ENCODE results near the gene CHST6. TPM values are rescaled to one million over a fixed set of nuclear protein-coding genes. Genes with fewer than 3 reads are reported as not detected.

The CHST6 gene
- total RNA-seq, 1 donor = not detected

DNA sequence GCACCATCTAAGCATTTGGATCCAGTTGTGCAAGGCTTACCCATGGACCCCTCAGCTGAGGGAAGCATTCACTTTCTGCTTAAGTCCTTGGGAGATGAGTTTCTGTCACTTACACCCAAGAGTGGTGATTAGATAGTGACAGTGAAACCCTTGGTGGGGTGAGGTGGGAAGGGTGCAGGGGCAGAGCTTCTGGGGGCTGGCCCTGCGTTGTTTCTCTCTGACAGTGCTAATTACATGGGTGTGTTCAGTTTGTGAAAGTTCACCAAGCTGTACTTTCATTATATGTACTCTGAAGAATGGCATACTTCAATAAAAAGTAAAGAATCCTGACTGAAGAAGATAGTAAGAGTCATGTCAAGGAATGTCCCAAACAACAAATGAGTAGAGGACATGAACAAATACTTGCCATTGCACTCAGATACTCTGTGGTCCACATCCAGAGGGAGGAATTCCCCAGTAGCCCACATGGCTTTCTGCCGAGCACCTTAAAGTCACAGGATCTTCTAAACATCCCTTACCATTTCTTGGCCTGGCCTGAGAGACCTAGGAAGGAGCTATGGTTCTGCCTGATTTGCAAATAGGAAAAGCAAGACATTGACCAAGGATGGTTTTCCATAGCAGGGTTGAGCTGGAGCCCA lies 8.4 kb downstream of the CHST6 start:
- no peaks in the 10 kb centered on the region for H3K4me1 ChIP-seq (ENCODE audit: insufficient read depth, low read length)
- no peaks in the 10 kb centered on the region for H3K27me3 ChIP-seq (ENCODE audit: insufficient read depth, low read length)
- H3K4me3 ChIP-seq (ENCODE audit: low read length) = no peak overlapping the region
- no peaks in the 10 kb centered on the region for H3K9me3 ChIP-seq (ENCODE audit: low read depth, low read length)

DNA sequence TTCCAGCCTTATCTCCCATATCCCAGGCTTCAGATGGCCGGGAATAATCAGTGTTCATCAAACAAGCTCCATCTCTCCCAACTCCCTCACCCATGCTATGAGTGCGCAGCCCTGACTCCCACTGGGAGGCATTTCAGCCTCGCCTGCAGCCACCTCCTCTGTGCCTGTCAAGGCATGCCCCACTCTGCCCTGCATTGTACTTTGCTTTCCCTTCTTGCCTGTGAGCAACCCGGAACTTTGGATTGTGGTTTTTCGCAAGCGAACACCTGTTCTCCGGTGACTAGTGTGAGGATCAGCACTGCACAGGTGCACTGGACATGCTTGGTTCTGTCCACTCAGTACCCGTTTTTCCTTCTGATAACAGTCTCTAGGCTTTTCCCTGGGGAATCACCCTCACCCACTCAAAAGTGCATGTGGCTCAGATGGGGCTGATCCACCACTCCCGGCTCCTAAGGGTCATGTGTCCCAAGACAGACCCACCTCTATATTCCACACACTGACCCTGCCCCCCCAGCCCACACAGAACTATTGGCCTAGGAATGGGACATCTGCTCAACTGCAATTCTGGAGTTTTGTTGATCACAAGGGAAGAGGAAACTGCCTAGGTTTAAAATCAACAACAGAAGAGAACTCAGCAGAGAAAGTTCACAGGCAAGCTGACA lies 9.1 kb downstream of the CHST6 start:
- Histone ChIP-seq H3K9me3 (ENCODE audit: low read depth, low read length) (no peaks in the 10 kb centered on the region), H3K4me1 (ENCODE audit: insufficient read depth, low read length) (no peaks in the 10 kb centered on the region), H3K27me3 (ENCODE audit: insufficient read depth, low read length) (no peaks in the 10 kb centered on the region), H3K4me3 (ENCODE audit: low read length) (no peak overlapping the region)

DNA sequence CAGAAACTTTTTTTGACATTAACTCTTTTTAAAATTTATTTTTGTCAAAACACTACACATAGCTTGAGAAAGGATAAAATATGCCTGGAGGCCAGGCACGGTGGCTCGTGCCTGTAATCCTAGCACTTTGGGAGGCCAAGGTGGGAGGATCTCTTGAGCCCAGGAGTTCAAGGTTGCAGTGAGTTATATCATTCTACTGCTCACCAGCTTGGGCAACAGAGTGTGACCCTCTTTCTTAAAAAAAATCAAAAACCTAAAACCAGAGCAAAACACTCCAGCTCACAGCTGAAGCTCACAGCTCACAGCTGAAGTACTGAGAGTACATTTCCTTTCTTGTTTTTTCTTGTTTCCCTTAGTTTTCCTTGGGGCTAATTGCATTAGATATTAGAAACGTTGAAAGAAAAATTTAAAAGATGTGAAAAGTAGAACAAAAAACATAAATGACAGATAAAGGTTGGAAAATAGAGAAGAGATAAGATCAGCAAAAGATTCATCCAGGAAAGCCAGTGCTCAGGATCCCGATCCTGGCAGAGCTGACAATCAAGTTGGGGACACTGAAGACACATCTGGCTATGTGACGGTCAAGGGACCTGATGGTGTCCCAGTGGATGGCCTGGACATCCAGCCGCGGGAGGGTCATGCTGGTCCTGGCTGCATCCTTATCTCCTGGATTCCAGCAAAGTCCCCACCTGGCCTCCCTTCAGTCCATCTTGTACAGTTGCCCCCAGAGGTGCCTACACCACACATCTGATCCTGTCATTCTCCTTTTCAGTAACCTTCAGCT lies 9.8 kb downstream of the CHST6 start:
- Histone ChIP-seq H3K4me1 (ENCODE audit: insufficient read depth, low read length) (no peaks in the 10 kb centered on the region), H3K4me3 (ENCODE audit: low read length) (no peak overlapping the region), H3K27me3 (ENCODE audit: insufficient read depth, low read length) (no peaks in the 10 kb centered on the region), H3K9me3 (ENCODE audit: low read depth, low read length) (no peaks in the 10 kb centered on the region)

DNA sequence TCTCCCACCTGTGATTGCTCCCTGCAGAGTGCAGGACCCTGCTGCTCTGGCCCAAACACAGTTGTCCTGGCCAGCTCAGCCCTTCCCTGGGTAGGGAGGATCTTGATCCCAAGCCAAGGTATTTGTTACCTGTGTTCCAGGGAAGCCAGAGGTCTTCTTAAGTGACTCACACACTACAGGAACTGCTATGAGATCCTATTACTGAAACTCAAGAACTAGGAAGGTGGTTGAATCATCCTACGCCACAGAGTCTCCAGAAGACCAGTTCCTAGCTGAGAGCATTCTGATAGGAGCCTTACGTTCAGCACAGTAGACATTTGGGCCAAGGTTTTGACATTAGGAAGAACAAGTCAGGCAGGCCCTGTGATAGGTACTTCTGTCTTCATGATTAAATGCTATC lies 12.0 kb downstream of the CHST6 start:
- H3K27me3 ChIP-seq (ENCODE audit: insufficient read depth, low read length) = no peaks in the 10 kb centered on the region
- no peaks in the 10 kb centered on the region for H3K4me1 ChIP-seq (ENCODE audit: insufficient read depth, low read length)
- H3K9me3 ChIP-seq (ENCODE audit: low read depth, low read length) = no peaks in the 10 kb centered on the region
- no peak overlapping the region for H3K4me3 ChIP-seq (ENCODE audit: low read length)

DNA sequence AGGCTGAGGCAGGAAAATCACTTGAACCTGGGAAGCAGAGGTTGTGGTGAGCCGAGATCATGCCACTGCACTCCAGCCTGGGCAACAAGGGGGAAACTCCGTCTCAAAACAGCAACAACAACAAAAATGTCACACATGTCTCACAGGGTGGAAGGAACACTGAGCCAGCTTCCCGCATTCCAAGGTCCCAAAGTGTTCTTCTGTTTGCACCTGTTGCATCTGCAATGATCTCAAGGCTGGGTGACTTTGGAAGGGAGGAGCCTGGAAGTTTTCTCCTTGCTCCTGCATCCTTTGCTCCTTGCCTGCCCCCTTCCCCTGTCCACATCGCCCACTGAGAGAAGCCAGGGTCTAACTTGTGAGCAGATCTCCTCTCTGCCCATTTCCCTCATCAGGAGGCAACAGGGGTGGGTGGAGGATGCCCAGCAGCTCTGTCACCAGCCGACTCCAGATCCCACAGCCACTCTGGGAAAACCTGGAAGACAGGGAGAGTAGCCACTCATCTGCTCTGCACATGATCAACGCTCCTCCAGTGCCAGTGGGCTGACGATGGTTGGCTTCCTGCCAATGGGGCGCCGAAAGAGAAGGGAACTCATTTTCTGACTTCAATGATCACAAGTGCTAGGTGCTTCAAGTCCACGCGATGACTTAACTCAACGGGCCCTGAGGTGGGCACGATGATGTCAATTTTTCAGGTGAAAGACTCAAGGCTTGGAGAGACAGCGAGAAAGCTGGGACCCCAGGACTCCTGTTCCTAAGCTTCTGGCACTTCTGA lies 12.6 kb downstream of the CHST6 start:
- no peak overlapping the region for H3K4me3 ChIP-seq (ENCODE audit: low read length)
- no peaks in the 10 kb centered on the region for H3K9me3 ChIP-seq (ENCODE audit: low read depth, low read length)
- H3K4me1 ChIP-seq (ENCODE audit: insufficient read depth, low read length) = no peaks in the 10 kb centered on the region
- H3K27me3 ChIP-seq (ENCODE audit: insufficient read depth, low read length) = no peaks in the 10 kb centered on the region

DNA sequence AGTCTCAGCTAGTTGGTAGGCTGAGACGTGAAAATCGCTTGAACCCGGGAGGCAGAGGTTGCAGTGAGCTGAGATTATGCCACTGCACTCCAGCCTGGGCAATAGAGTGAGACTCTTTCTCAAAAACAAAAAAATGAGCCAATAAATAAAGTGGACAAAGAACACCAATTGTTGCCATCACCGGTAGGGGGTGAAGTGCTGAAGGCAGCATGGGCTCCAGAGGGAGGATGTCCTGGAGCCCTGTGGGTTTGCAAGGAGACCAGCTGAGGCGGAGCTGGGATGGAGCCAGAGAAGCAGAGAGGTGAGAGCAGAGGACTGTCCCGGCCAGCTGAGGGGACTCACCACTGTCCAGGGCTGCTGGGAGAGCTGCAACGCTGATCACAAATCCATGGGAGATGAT lies 13.8 kb downstream of the CHST6 start:
- H3K4me1 ChIP-seq (ENCODE audit: insufficient read depth, low read length) = no peaks in the 10 kb centered on the region

DNA sequence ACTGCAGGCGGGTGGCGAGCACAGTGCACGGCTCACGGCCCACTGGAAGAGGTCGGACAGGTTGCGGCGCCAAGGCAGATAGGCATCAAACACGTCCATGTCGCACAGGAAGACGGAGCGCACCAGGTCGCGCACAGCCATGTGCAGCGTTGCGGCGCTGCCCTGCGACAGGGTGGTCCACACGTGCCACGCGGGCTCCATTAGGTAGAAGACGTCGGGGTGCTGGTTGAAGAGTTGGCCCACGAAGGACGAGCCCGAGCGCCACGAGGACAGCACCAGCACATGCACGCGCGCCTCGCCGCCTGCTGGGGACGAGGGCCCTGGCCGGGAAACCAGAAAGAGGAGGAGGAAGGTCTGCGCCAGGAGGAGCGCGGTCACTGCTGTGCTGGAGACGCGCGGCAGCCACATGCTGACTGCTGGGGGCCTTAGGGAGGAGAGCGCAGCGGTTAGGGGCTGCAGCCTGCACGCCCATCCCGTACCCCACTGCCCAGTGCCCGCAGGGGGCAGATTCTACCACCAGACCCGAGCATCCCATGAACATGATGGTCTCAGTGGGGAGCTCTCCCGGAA lies 15.7 kb downstream of the CHST6 start:
- Histone ChIP-seq H3K27me3 (ENCODE audit: insufficient read depth, low read length) (no peaks in the 10 kb centered on the region), H3K4me3 (ENCODE audit: low read length) (no peak overlapping the region), H3K4me1 (ENCODE audit: insufficient read depth, low read length) (no peaks in the 10 kb centered on the region), H3K9me3 (ENCODE audit: low read depth, low read length) (no peaks in the 10 kb centered on the region)

More for the DNA sequence above, 13.8 kb downstream of the CHST6 start:
- Histone ChIP-seq H3K9me3 (ENCODE audit: low read depth, low read length) (no peaks in the 10 kb centered on the region), H3K27me3 (ENCODE audit: insufficient read depth, low read length) (no peaks in the 10 kb centered on the region), H3K4me3 (ENCODE audit: low read length) (no peak overlapping the region)

DNA sequence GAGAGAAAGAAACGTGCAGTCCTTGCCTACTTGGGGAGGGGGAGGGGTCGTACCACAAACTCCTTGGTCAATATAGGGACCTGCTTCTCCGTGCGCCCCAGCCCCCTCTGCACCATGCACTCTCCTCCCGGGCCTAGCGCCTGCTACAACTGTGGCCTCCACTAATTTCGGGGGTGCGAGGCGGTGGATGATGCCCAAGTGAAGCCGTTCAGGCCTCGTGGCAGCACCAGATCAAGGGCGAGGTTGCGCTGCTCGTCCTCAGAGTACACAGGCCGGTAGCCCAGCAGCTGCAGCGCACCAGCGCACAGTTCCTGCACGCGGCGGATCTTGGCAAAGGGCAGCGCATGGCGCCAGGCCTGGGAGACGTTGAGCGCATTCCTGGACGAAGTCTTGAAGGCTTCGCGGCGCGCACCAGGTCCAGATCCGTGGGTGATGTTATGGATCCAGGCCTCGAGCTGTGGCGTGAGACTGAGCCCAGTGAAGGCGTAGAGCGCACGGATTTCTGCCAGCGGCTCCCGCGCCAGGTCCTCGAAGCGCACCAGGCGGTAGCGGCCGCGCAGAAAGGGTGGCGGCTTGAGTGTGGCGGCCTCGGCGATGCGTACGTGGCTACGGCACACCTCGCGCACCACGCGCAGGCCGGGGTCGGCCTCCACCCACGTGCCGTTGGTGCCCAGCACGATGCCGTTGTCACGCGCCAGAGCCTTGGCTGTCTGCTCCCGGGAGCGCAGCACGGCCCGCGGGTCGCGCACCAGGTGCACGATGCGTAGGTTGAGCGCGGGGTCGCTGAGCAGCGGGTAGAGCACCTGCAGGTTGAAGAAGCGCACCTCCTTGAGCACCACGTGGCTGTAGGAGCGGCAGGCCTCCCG lies 16.5 kb downstream of the CHST6 start:
- Histone ChIP-seq H3K9me3 (ENCODE audit: low read depth, low read length) (no peaks in the 10 kb centered on the region), H3K4me1 (ENCODE audit: insufficient read depth, low read length) (no peaks in the 10 kb centered on the region), H3K4me3 (ENCODE audit: low read length) (no peak overlapping the region), H3K27me3 (ENCODE audit: insufficient read depth, low read length) (no peaks in the 10 kb centered on the region)

DNA sequence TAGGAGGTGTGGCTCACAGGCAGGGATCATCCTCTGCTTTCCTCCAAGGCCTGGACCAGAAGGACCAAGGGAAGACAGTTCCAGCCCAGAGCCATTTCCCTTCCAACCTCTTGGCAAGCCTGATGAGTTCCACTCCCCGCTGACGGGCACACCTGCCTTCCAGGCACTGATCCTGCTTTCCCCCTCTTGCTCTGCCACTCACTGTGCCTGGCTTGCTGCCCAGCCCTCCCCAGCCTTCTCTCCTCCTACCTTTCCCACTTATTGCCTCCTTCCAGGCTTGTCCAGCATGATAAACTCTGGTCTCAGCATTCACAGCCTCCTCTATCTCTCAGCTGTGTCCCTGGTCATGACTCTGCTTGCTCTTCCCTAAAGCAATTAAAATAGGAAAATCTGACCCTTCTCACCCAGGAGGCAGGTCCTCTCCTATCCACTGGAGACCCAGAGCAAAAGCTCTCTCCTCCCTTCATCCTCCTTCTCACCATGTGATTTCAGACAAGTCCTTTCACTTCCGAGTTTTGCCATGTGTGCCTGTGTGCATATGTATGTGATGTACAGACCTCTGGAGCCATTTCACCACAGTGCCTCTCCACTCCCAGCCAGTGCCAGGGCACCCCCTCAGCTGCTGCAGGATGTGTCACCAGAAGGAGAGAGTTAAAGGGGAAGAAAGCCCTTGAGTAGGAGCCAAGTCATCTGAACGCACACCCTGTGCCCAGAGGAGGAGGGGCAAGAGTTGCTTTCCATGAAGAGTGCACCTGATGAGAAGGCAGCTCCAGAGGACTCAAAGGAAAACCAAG lies 17.4 kb downstream of the CHST6 start:
- Histone ChIP-seq H3K9me3 (ENCODE audit: low read depth, low read length) (no peaks in the 10 kb centered on the region), H3K4me3 (ENCODE audit: low read length) (no peak overlapping the region), H3K27me3 (ENCODE audit: insufficient read depth, low read length) (no peaks in the 10 kb centered on the region), H3K4me1 (ENCODE audit: insufficient read depth, low read length) (no peaks in the 10 kb centered on the region)

DNA sequence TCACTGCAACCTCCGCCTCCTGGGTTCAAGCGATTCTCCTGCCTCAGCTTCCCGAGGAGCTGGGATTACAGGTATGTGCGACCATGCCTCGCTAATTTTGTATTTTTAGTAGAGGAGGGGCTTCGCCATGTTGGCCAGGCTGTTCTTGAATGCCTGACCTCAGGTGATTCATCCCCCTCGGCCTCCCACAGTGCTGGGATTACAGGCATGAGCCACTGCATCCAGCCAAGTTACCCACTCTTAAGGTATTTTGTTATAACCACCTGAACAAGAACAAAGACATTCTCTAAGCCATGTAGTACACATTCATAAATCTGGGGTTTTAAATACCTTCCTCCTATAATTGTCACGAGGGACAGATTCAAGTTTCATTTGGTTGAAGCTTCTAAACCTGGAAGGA lies 18.4 kb downstream of the CHST6 start:
- no peak overlapping the region for H3K4me3 ChIP-seq (ENCODE audit: low read length)
- H3K4me1 ChIP-seq (ENCODE audit: insufficient read depth, low read length) = no peaks in the 10 kb centered on the region
- no peaks in the 10 kb centered on the region for H3K9me3 ChIP-seq (ENCODE audit: low read depth, low read length)
- H3K27me3 ChIP-seq (ENCODE audit: insufficient read depth, low read length) = no peaks in the 10 kb centered on the region

DNA sequence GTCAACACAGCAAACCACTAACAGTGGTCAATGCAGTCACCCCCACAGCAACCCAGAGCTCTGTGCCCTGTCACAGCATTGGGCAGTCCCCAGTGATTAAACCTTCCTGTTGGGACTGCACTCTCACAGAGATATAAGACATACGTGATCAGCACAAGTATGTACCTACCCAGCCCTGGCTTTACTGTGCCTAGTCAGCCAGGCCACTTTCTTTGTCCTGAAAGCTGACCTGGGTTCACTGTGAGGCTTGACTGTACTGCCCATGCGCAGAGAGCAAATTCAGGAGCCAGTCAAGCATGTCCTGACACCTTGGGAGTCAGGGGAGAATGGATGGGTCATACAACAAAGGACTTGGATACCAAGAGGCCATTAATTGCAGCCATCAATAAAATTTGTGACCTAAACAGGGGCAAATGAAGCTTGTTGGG lies 19.8 kb downstream of the CHST6 start:
- no peak overlapping the region for H3K4me3 ChIP-seq (ENCODE audit: low read length)
- no peaks in the 10 kb centered on the region for H3K27me3 ChIP-seq (ENCODE audit: insufficient read depth, low read length)
- no peaks in the 10 kb centered on the region for H3K4me1 ChIP-seq (ENCODE audit: insufficient read depth, low read length)
- H3K9me3 ChIP-seq (ENCODE audit: low read depth, low read length) = no peaks in the 10 kb centered on the region

DNA sequence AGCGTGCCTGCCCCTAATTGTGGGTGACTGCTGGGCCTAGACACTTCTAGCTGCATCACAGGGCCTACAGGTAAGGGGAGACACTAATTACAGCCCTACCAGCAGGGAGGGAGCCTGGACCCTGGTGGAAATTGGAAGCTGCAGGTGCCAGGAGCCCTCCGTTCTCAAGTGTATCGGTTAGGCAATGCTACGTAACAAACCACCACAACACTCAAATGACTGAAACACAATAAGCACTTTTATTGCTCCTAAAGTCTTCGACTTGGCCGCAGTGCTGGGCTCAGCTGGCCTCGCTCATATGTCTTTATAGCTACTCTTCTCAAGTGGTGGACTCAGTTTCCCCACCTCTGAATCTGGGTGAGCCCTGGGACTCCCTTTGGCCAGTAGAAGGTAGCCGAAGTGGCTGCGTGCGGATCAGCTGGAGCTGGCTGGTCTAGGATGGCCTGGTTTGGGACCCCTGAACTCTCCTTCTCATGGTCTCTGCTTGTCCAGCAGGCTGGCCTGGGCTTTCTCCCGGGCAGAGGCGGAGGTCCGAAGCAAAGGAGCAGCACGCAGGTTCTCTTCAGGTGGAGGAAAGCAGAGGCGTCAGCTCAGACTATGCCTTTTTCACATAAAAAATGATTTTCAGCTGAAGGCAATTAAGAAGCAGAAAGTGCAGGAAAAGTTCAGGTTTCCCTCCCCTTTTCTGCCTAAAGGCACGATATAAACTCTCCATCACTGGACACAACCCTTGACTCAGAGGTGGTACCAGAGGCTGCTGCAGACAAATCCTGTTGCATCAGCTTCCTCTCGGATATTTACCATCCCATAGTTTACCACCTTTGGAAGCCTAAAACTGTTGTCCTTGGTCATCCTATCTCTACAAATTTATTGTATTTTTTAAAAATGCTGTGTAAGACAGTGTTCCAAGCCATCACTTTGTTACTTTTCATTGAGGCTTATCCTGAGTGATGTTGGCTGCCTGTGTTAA lies 22.0 kb downstream of the CHST6 start:
- Histone ChIP-seq H3K4me3 (ENCODE audit: low read length) (no peak overlapping the region), H3K27me3 (ENCODE audit: insufficient read depth, low read length) (no peaks in the 10 kb centered on the region), H3K4me1 (ENCODE audit: insufficient read depth, low read length) (peaks cover 3% of the 10 kb centered on the region), H3K9me3 (ENCODE audit: low read depth, low read length) (no peaks in the 10 kb centered on the region)

Measured in mononuclear cell (primary cell).